ENCODE measurements around the gene MTRR.

The MTRR gene

DNA sequence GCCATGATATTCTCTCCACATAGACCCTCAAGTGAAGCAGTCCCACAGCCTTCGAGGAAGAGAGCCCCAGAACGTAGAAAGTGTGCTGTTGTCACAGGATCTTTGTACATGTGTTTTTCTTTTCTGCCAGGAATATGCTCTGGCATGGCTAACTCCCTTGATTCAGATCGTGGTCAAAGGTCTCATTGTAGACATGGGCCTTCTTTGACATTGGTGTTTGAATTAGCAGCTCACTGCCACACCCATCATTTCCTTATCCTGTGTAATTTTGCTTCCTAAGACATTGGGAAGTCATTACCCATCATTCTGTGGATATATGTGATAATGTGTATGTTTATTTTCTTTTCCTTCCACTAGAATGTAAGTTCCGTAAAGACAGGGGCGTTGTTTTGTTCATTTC lies 25.5 kb downstream of the MTRR start:
- Histone ChIP-seq H3K4me3 (ENCODE audit: low read depth in 1 of 2, low read length in 2 of 2) (no peak overlapping the region), H3K27ac (ENCODE audit: low read length) (no peak overlapping the region), H3K9me3 (ENCODE audit: insufficient read depth, low read length, severe bottlenecking) (no peaks in the 10 kb centered on the region), H4K20me1 (ENCODE audit: insufficient read depth, low read length) (no peaks in the 10 kb centered on the region), H3K4me1 (ENCODE audit: insufficient read depth, low read length) (no peaks in the 10 kb centered on the region), H2AFZ (ENCODE audit: low read depth, low read length) (no peak overlapping the region), H3K9ac (ENCODE audit: low read depth, low read length) (no peak overlapping the region), H3K79me2 (ENCODE audit: insufficient read depth, low read length) (no peaks in the 10 kb centered on the region), H3K36me3 (ENCODE audit: insufficient read depth, low read length) (peaks cover 90% of the 10 kb centered on the region), H3K27me3 (ENCODE audit: insufficient read depth, low read length, poor library complexity) (no peaks in the 10 kb centered on the region), H3K4me2 (ENCODE audit: insufficient read depth, low read length) (no peak overlapping the region)
- DNase-seq (no peak), ATAC-seq (ENCODE audit: insufficient read depth, low read depth) (no peak)
- TF ChIP-seq, protein P1, sequence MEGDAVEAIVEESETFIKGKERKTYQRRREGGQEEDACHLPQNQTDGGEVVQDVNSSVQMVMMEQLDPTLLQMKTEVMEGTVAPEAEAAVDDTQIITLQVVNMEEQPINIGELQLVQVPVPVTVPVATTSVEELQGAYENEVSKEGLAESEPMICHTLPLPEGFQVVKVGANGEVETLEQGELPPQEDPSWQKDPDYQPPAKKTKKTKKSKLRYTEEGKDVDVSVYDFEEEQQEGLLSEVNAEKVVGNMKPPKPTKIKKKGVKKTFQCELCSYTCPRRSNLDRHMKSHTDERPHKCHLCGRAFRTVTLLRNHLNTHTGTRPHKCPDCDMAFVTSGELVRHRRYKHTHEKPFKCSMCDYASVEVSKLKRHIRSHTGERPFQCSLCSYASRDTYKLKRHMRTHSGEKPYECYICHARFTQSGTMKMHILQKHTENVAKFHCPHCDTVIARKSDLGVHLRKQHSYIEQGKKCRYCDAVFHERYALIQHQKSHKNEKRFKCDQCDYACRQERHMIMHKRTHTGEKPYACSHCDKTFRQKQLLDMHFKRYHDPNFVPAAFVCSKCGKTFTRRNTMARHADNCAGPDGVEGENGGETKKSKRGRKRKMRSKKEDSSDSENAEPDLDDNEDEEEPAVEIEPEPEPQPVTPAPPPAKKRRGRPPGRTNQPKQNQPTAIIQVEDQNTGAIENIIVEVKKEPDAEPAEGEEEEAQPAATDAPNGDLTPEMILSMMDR (IDR thresholded peaks at IDR 0.05; ENCODE audit: borderline replicate concordance, extremely low read depth, low read length, poor library complexity, severe bottlenecking) = no peak
- no peak for TF ChIP-seq EZH2 (IDR thresholded peaks at IDR 0.05; ENCODE audit: borderline replicate concordance, low read depth, low read length, severe bottlenecking)

DNA sequence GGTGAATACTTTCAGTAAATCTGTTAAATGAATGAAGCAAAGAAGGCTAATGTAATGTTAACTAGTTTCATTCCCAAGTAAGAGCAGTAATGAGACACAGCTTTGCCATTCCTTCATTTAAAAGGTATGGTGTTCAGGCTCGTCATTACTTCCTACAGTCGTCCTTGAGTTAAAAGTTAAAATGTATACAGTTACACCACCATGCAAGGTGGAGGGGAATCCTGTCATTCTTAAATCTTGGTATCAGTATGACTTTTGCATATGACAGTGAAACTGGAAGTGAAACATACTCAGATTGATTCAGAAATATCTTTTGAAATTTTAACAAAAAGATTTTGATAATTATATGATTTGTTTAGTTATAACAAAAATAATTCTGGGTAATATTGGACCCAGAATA lies 25.9 kb downstream of the MTRR start:
- H3K4me2 ChIP-seq (ENCODE audit: insufficient read depth, low read length) = no peak overlapping the region
- H3K79me2 ChIP-seq (ENCODE audit: insufficient read depth, low read length) = no peaks in the 10 kb centered on the region
- H3K9me3 ChIP-seq (ENCODE audit: insufficient read depth, low read length, severe bottlenecking) = no peaks in the 10 kb centered on the region
- no peak overlapping the region for H3K27ac ChIP-seq (ENCODE audit: low read length)
- H3K27me3 ChIP-seq (ENCODE audit: insufficient read depth, low read length, poor library complexity) = no peaks in the 10 kb centered on the region
- H2AFZ ChIP-seq (ENCODE audit: low read depth, low read length) = no peak overlapping the region
- DNase-seq = no peak
- no peaks in the 10 kb centered on the region for H3K4me1 ChIP-seq (ENCODE audit: insufficient read depth, low read length)
- H4K20me1 ChIP-seq (ENCODE audit: insufficient read depth, low read length) = no peaks in the 10 kb centered on the region
- H3K9ac ChIP-seq (ENCODE audit: low read depth, low read length) = no peak overlapping the region
- no peak overlapping the region for H3K4me3 ChIP-seq (ENCODE audit: low read depth in 1 of 2, low read length in 2 of 2)
- TF ChIP-seq, protein P1 (IDR thresholded peaks at IDR 0.05; ENCODE audit: borderline replicate concordance, extremely low read depth, low read length, poor library complexity, severe bottlenecking) = no peak
- TF ChIP-seq EZH2 (IDR thresholded peaks at IDR 0.05; ENCODE audit: borderline replicate concordance, low read depth, low read length, severe bottlenecking) = no peak
- no peak for ATAC-seq (ENCODE audit: insufficient read depth, low read depth)
- H3K36me3 ChIP-seq (ENCODE audit: insufficient read depth, low read length) = peaks cover 89% of the 10 kb centered on the region

DNA sequence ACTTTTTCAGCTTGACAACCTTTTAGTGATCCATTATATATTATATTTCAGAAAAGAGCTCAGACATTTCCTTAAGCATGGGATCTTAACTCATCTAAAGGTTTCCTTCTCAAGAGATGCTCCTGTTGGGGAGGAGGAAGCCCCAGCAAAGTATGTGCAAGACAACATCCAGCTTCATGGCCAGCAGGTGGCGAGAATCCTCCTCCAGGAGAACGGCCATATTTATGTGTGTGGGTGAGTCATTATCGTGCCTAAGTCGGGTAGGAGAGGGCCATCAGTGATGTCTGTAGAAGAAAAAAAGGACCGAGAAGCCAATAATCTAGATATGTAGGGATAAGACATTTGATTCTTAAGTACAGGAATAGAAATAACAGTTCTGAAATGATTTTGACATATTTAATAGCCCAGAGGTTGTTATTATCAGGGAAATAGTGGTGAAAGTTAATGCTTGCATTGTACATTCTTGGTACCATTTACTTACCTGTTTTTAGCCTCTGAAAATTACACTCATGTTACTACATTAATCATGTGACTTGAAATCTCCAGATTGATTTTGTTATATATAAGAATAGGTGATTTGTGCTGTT lies 28.2 kb downstream of the MTRR start:
- H3K36me3 ChIP-seq (ENCODE audit: insufficient read depth, low read length) = peaks cover 92% of the 10 kb centered on the region

More for the DNA sequence above, 28.2 kb downstream of the MTRR start:
- ATAC-seq (ENCODE audit: insufficient read depth, low read depth) (peak; percentile 65; the same call in 2 of the 3 replicates), DNase-seq (peak; percentile 28)
- H3K9me3 ChIP-seq (ENCODE audit: insufficient read depth, low read length, severe bottlenecking) = no peaks in the 10 kb centered on the region
- no peak overlapping the region for H3K9ac ChIP-seq (ENCODE audit: low read depth, low read length)
- no peaks in the 10 kb centered on the region for H3K79me2 ChIP-seq (ENCODE audit: insufficient read depth, low read length)
- H3K4me1 ChIP-seq (ENCODE audit: insufficient read depth, low read length) = no peaks in the 10 kb centered on the region
- TF ChIP-seq, protein P1 (IDR thresholded peaks at IDR 0.05; ENCODE audit: borderline replicate concordance, extremely low read depth, low read length, poor library complexity, severe bottlenecking) = peak; percentile 59
- TF ChIP-seq EZH2 (IDR thresholded peaks at IDR 0.05; ENCODE audit: borderline replicate concordance, low read depth, low read length, severe bottlenecking) = no peak
- H3K4me2 ChIP-seq (ENCODE audit: insufficient read depth, low read length) = no peak overlapping the region
- H3K27me3 ChIP-seq (ENCODE audit: insufficient read depth, low read length, poor library complexity) = no peaks in the 10 kb centered on the region
- no peaks in the 10 kb centered on the region for H4K20me1 ChIP-seq (ENCODE audit: insufficient read depth, low read length)
- no peak overlapping the region for H2AFZ ChIP-seq (ENCODE audit: low read depth, low read length)
- no peak overlapping the region for H3K4me3 ChIP-seq (ENCODE audit: low read depth in 1 of 2, low read length in 2 of 2)
- H3K27ac ChIP-seq (ENCODE audit: low read length) = no peak overlapping the region

Data from DND-41 (cell line).